ENCODE measurements around the gene NT5M.

DNA sequence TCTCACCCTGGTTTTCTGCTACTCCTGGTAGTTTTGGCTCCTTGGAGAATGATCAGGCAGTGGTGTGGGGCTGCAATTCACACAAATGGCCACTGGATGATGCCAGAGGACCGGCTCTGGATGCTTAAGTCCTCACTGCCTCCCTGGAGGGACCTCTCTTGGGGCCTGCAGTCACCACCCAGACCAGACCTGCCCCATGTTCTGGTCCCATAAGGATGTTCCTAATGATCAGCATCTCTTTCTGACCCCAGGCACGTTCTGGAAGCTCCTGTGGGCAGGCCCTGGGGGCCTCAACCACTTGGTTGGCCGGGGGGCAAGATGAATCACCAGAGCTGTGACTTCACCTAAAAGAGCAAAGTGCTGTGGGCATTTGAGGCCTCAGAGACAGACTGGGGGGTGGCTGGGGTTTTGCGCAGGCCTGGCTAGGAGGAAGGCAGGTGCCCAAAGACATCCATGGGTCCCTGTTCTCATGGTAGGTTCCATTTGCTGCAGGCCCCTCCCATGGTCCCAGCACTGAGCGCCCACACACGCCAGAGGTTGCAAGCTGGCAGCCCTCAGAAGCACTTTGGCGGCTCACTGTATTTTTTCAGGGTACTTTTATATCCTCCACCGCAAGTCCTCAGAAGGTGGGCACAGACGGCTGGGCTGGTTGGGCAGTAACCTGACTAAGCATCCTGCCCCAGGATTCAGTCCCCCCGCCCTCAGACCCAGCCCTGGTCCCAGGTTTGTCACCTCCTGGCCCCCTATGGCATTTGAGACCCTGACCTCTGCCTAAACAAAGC, 53.2 kb downstream of the NT5M start:
- TF ChIP-seq, protein P1, sequence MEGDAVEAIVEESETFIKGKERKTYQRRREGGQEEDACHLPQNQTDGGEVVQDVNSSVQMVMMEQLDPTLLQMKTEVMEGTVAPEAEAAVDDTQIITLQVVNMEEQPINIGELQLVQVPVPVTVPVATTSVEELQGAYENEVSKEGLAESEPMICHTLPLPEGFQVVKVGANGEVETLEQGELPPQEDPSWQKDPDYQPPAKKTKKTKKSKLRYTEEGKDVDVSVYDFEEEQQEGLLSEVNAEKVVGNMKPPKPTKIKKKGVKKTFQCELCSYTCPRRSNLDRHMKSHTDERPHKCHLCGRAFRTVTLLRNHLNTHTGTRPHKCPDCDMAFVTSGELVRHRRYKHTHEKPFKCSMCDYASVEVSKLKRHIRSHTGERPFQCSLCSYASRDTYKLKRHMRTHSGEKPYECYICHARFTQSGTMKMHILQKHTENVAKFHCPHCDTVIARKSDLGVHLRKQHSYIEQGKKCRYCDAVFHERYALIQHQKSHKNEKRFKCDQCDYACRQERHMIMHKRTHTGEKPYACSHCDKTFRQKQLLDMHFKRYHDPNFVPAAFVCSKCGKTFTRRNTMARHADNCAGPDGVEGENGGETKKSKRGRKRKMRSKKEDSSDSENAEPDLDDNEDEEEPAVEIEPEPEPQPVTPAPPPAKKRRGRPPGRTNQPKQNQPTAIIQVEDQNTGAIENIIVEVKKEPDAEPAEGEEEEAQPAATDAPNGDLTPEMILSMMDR (IDR thresholded peaks at IDR 0.05; ENCODE audit: insufficient read depth, low read length, poor library complexity, severe bottlenecking) = peak; percentile 82
- TF ChIP-seq EZH2phosphoT487 (conservative IDR thresholded peaks at IDR 0.05; ENCODE audit: low read length) = no peak
